ENCODE results near the gene SMURF2.
A peak's percentile ranks its signal among the peaks of the same experiment; 100 is the strongest.

The SMURF2 gene

DNA sequence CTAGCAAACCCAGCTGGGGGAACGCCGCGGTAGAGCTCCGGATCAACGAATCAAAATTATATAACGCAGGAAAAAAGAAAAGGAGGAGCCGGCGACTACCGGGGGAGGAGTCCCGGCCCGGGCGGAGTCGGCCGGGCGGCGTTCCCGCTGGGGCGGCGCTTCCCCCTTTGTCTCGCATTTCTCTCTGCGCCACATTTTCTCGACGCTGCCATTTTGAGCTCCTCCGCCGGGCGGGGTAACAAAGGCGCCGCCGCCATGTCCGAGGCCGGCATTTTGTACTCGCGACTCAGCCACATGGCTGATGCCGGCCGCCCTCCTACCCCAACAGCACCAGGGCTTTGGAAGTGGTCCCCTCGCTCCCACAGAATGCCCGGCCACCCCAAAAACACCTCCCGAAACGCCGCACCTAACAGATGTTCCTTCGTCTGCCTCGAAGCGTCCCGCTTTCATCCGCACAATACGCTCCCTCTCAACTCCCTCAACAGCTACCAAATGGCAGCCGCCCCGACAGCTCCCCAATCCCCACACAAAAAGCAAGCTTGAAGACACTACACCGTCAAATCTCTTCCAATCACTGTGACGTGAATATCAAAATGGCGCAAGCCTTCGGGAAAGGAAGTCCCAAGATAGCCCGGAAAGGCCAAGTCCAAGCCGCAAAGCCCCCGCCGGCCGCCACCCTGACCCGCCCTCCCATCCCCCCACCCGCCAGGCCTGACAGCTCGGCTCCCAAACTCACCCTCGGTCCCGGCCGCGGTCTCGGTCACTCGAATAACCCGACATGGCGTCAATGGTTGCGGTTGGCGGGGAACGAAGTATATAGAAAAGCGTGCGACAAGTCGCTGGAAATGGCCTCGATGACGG, 156.5 kb downstream of the SMURF2 start:
- Mint-ChIP-seq H3K9me3 (ENCODE audit: low read depth) (no peaks in the 10 kb centered on the region), H3K27me3 (no peaks in the 10 kb centered on the region), H3K27ac (peak overlapping the region; percentile 100), H3K4me1 (ENCODE audit: low read depth) (peaks cover 63% of the 10 kb centered on the region), H3K36me3 (peaks cover 32% of the 10 kb centered on the region), H3K4me3 (peak overlapping the region; percentile 100)

DNA sequence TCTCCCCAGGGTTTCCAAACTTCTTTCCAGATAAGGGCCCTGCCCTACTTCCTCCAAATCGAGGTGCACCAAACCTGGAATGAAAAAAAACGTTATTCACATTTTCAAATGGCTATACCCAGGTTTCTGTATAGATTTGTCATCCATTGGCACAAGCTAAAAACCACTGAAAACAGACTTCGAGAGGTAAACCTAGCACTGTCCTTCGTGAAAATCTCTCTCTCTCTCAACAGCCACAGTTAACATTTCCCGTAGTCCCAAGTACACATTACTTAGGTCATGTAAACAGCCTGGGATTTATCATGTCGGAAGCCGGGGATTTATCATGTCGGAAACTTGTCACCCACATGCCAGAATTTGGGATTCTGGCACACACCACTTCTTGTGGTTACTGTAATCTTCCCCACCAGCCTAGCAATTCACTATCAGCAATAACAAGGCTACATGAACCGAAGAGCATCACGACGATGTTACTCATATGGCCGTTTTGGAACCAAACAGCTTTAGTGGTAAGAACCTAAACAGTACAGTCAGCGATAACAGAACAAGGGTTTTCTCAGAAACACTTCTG, 157.3 kb downstream of the SMURF2 start:
- Mint-ChIP-seq H3K4me1 (ENCODE audit: low read depth) (peaks cover 66% of the 10 kb centered on the region), H3K36me3 (peaks cover 35% of the 10 kb centered on the region), H3K27me3 (no peaks in the 10 kb centered on the region), H3K9me3 (ENCODE audit: low read depth) (no peaks in the 10 kb centered on the region), H3K27ac (peak overlapping the region; percentile 92), H3K4me3 (peak overlapping the region; percentile 100)

DNA sequence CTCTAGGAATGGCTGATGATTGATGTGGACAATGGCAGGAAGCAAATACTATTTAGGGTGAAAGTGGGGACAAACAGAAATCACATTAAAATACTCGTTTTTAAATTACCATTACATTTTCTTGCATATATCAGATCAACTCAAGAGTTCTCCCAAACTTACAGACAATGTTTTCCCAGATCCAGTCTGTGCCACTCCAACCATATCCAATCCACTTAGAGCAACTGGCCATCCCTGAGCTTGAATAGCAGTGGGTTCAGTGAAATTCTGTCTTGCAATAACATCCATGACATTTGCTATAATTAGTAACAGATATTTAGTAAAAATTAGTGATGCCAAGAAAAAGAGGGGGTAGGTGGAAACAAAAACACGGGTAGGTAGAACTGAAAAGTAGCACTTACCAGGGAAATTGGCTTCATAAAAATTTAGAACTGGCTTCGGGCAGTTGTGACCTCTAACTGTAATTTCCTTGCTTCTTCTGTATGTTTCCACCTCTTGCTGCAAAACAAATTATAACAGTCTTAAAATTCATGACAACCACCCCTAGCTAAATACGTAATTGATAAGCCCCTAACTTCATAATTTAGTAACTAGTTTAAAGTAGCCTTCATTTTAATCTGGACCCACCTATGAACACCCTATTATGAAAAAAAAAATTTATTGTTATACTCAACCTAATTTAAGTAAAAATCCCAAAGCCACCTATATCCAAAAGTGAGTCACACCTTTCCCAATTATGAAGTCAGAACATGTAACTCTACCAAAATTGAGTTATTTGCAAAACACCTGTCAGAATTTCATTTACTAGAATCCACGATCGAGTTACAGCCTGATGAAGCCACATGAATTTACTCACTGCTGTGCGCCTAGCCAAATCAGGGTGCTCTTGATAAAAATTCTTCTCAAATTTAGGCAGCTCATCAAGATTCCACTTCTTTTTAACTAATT, 158.0 kb downstream of the SMURF2 start:
- H3K36me3 Mint-ChIP-seq, result peaks cover 37% of the 10 kb centered on the region
- peak overlapping the region; percentile 100 for H3K4me3 Mint-ChIP-seq
- peak overlapping the region; percentile 92 for H3K27ac Mint-ChIP-seq
- peaks cover 71% of the 10 kb centered on the region for H3K4me1 Mint-ChIP-seq (ENCODE audit: low read depth)
- no peaks in the 10 kb centered on the region for H3K9me3 Mint-ChIP-seq (ENCODE audit: low read depth)
- H3K27me3 Mint-ChIP-seq, result no peaks in the 10 kb centered on the region

DNA sequence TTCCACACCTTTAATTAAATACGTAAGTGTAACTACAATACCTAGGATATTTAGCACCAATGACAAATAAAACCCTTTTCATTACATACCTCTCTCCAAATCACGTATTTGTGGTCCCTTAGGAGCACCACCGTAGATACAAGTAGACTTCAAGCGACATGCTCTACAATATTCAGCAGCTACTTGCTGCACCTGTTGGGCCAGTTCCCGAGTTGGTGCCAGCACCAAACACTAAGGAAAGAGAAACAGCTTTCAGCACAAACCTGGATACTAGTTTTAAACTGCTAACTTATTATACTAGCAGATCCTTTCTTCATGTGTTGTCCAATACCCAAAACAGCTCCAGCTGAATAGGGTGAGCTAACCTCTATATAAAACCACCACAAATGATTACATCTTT, 158.8 kb downstream of the SMURF2 start:
- Mint-ChIP-seq H3K27ac (peak overlapping the region; percentile 92), H3K9me3 (ENCODE audit: low read depth) (no peaks in the 10 kb centered on the region), H3K27me3 (no peaks in the 10 kb centered on the region), H3K4me3 (peak overlapping the region; percentile 100), H3K4me1 (ENCODE audit: low read depth) (peaks cover 72% of the 10 kb centered on the region), H3K36me3 (peaks cover 37% of the 10 kb centered on the region)

DNA sequence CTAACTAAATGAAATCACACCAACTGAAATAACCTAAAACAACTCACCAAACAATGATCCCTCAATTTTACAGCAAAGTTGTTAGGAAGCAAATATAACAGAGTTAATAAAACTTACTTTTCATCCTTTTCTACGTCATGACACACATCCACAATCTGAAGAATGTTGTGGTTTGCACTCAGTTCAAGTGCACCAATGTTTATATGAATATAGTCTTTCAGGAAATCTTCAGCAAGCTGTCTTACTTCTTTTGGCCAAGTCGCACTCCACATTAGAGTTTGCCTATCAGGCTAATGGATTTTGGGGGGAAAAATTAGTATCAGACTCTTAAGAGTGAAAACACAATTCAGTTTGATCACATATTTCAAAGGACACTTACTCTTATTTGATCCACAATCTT, 159.3 kb downstream of the SMURF2 start:
- H3K9me3 Mint-ChIP-seq (ENCODE audit: low read depth), result no peaks in the 10 kb centered on the region
- H3K36me3 Mint-ChIP-seq, result peaks cover 37% of the 10 kb centered on the region
- H3K27ac Mint-ChIP-seq, result peak overlapping the region; percentile 92
- peak overlapping the region; percentile 100 for H3K4me3 Mint-ChIP-seq
- peaks cover 72% of the 10 kb centered on the region for H3K4me1 Mint-ChIP-seq (ENCODE audit: low read depth)
- no peaks in the 10 kb centered on the region for H3K27me3 Mint-ChIP-seq

DNA sequence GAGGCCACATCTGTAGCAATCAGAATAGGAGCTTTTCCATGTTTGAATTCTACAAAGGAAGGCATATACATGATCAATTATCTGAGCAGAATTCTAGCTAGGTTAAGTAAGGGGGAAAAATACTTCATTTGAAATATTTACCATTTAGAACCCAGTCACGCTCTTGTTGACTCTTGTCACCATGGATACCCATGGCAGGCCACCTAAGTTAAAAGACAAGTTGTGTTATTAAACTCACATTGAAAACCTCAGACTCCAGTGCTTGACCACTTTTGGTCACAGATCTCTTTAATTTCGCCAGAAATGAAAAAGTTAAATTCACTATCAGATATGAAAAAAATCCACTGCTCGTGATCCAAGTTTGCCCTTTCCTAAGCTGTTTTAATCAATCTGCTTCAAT, 160.1 kb downstream of the SMURF2 start:
- Mint-ChIP-seq H3K36me3 (peaks cover 36% of the 10 kb centered on the region), H3K4me3 (peak overlapping the region; percentile 100), H3K9me3 (ENCODE audit: low read depth) (no peaks in the 10 kb centered on the region), H3K4me1 (ENCODE audit: low read depth) (peaks cover 74% of the 10 kb centered on the region), H3K27ac (peak overlapping the region; percentile 92), H3K27me3 (no peaks in the 10 kb centered on the region)

DNA sequence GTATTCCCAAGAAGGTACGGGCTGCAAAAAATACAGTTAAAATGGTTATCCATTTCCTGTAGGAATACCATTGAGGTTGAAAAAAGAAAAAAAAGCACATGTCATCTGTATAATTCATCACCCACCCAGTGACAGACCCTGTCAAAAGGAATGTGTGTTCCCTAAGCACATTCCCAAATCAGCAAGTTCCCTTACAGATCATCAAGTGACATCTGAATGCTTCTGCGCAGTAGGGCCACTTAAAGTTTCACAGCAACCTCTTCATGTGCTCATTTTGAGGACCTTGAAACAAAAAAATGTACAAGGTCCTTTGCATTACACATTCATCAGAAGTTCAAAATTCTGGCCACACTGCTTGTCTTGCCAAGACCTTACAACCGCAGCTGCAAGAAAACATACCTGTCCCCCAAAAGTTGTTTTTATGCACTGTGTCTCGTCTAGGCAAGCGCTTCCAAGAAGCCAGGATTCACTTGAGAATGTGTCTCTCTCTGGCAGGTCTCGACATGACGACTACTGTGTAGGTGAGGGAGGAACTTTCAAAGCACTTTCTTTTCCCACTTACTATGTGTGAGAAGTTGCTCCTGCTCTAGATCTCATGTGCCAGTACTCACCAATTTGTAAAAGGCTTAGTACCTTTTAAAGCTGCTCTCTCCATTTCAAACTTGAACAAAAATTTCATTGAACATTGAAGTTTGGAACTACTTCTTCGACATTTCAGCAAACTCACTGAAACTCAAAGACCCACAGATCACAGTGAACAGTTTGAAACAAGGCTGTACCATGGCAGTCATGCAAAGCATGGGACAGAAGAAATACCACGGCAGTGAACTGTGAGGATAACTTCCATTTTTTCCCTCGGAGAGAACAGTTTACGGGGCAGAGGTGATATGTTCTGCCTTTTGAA, 161.0 kb downstream of the SMURF2 start:
- no peaks in the 10 kb centered on the region for H3K27me3 Mint-ChIP-seq
- H3K4me1 Mint-ChIP-seq (ENCODE audit: low read depth), result peaks cover 77% of the 10 kb centered on the region
- H3K27ac Mint-ChIP-seq, result peak overlapping the region; percentile 92
- no peaks in the 10 kb centered on the region for H3K9me3 Mint-ChIP-seq (ENCODE audit: low read depth)
- H3K4me3 Mint-ChIP-seq, result peak overlapping the region; percentile 100
- H3K36me3 Mint-ChIP-seq, result peaks cover 36% of the 10 kb centered on the region

DNA sequence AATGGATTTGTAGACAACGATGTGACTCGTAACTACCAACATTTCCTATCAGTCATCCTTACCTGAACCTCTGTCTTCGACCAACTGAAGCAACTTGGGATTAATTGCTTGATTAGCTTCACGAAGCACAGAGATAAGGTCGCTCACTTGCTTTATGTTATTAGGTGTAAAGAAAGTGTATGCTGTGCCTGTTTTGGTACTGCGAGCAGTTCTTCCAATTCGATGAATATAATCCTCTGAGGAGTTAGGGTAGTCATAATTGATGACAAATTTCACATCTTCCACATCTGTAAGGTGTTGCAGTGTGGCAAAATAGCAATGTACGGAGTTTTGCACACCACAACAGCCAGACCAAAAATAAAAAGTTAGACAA, 161.6 kb downstream of the SMURF2 start:
- H3K4me1 Mint-ChIP-seq (ENCODE audit: low read depth), result peaks cover 79% of the 10 kb centered on the region
- peak overlapping the region; percentile 92 for H3K27ac Mint-ChIP-seq
- peak overlapping the region; percentile 66 for H3K4me3 Mint-ChIP-seq
- no peaks in the 10 kb centered on the region for H3K9me3 Mint-ChIP-seq (ENCODE audit: low read depth)
- H3K36me3 Mint-ChIP-seq, result peaks cover 34% of the 10 kb centered on the region
- no peaks in the 10 kb centered on the region for H3K27me3 Mint-ChIP-seq

DNA sequence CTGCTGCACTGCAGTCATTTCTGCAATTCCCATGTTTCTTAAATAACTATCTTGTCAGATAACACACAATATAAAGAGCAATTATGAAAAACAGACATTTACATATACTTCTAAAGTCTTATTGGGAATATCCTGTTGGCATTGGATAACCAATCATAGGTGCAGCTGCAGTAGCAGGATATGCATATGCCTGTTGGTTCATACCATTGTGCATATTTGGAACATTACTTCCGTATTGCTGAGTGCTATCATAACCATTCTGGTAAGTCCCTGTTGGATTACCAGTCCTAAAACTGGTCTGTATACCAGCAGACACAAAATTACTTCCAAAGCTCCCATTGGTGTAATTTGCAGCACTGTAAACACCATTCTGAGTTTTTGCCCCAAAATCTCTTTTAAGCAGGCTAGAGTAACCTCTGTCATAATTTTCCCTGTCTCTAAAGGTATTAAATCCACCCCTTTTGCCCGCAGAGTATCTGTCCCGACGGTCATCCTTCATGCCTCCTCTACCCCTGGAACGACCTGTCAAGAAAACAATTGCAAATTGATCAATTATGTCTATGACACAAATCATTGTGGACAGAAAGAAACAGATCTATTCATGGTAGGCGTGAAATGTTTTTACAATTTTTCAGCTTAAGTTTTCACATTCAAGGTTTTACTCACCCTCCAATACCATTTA, 162.2 kb downstream of the SMURF2 start:
- Mint-ChIP-seq H3K4me3 (peak overlapping the region; percentile 66), H3K36me3 (peaks cover 32% of the 10 kb centered on the region), H3K4me1 (ENCODE audit: low read depth) (peaks cover 83% of the 10 kb centered on the region), H3K9me3 (ENCODE audit: low read depth) (no peaks in the 10 kb centered on the region), H3K27ac (peak overlapping the region; percentile 92), H3K27me3 (no peaks in the 10 kb centered on the region)

DNA sequence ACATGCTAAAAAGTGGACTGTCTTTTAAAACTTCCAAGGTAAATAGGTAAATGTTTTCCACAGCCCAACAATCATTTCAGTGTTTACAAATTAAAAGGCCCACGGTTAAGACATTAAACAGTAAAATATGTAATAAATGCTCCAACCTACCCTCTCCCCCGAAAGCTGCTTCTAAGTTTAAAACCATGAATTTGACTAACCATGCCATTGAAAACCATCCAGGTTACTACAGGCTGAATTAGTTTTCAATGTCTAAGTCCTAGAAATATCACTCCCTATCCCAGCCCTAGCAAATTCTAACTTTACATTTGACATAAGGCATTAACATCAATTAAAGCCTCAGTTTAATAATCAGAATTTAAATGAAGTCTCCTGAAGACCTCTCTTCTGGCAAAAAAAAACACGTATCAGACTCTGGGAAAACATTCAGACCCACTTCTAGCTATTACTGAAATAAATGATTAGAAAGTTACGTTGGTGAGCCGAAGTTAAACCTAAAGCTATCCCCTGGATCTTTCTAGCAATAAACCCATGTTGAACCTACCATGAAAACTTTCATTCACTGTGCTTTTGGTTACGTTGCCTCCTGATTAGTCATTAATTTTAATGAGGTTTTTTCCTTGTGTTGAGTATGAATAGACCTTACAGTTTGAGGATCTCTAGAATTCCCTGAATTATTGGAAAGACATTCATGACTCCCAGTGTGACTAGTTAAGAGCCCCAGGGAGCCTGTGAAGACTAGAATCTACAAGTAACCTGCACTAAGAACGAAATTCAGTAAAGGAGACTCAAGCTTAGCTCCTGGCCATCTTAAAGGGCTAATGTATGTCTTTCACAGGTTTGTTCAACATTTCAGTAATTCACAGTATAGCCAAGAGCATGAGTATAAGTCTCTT, 163.6 kb downstream of the SMURF2 start:
- H3K27ac Mint-ChIP-seq, result peak overlapping the region; percentile 98
- no peaks in the 10 kb centered on the region for H3K27me3 Mint-ChIP-seq
- peaks cover 84% of the 10 kb centered on the region for H3K4me1 Mint-ChIP-seq (ENCODE audit: low read depth)
- H3K36me3 Mint-ChIP-seq, result peaks cover 27% of the 10 kb centered on the region
- H3K4me3 Mint-ChIP-seq, result peak overlapping the region; percentile 99
- H3K9me3 Mint-ChIP-seq (ENCODE audit: low read depth), result no peaks in the 10 kb centered on the region

DNA sequence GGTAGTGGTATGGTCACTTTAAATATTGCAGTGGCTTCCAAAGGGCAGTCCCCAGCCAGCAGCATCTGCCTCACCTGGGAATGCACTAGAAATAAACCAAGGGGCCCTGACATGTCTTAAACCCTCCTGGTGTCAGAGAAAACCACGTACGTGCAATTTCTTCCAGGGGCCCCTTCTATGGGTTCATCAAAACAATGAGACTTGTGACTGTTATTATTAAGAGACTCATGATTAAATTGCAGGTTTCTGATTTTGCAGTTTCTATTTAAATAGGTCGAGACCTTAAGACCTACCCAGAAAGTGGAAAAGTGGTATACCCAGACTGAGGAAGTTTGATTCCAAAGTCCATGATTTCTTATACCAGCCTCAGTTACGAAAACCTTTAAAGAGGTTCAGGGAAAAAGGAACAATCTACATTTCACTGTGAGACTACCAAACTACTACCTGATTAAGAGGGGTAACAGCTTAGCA, 164.5 kb downstream of the SMURF2 start:
- Mint-ChIP-seq H3K27ac (peak overlapping the region; percentile 98), H3K4me1 (ENCODE audit: low read depth) (peaks cover 80% of the 10 kb centered on the region), H3K9me3 (ENCODE audit: low read depth) (no peaks in the 10 kb centered on the region), H3K36me3 (peaks cover 24% of the 10 kb centered on the region), H3K27me3 (no peaks in the 10 kb centered on the region), H3K4me3 (peak overlapping the region; percentile 99)

DNA sequence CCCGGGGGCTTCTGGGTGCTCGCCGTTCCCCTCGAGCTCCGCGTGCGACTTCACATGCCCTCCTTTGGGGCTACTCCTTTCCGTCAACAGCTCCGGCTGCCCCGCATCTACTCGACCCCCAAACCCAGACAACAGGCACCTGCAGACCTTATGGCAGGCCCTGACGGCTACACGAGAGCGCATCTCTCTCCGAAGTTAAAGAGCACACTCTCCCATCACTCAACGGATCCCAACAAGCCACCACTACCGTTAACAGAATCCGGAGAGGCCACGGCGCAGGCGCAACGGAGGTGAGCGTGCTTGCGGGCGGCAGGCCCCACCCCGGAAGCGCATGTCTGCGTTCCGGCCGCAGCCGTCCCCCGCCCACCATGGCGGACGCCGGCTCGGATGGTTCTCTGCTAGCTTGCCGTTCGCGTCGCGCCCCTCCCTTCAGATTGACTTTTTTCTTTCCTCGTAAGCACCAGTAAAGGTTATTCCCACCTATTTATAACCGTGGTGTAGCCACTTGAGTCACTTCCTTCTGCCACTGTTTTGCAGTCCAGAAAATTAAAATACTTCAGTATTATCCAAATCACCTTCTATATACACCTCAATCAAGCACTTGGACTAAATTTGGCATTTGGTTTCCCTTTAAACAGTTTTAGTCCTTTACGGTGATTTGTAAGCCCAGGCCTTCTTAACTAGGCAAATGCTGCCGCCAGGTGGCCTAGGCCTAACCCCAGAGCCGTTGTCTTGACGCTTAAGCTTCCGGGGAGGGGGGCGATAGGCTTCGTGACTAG, 165.1 kb downstream of the SMURF2 start, which contains the start of gene POLG2:
Gene POLG2, minus strand, starts transcription at position 269 of the 779 bp plus-strand sequence. Its CDS starts 86 bp downstream, at position 183.
- H3K9me3 Mint-ChIP-seq (ENCODE audit: low read depth), result no peaks in the 10 kb centered on the region
- peak within 1 kb of the TSS; percentile 99 for H3K4me3 Mint-ChIP-seq
- H3K27me3 Mint-ChIP-seq, result no peaks in the 10 kb centered on the region
- H3K27ac Mint-ChIP-seq, result peak within 1 kb of the TSS; percentile 98
- peaks cover 22% of the 10 kb centered on the region for H3K36me3 Mint-ChIP-seq
- H3K4me1 Mint-ChIP-seq (ENCODE audit: low read depth), result peaks cover 78% of the 10 kb centered on the region

All from activated naive CD8-positive, alpha-beta T cell (primary cell).